ENCODE measurements around the gene SYNGR2. TPM values are rescaled to one million over a fixed set of nuclear protein-coding genes. Genes with fewer than 3 reads are reported as not detected.

The SYNGR2 gene
- total and polyA plus RNA-seq, 2 donors (not counting 3 experiments of a cell fraction or from before 2014, with no cell fraction given) = 65.9 to 281 TPM

DNA sequence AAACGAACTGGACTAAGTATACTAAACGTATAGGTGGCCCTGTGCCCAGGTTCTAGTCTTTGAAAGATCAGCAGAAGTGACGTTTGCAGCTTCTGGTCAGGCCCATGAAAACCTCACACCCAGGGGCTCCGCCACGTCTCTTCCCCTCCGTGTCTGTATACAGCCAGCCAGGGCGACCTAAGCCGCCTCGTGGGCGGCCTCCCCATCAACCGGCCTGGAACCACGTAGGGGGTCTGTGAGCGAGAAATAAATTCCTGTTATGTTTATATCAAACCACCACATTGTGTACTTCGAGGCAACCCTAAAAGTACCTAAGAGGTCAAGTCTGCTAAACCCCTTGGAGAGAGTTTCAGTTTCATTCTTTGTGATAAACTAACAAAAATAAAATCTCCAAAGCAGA is 11.7 kb downstream of the SYNGR2 start:
- Histone ChIP-seq H3K27ac (ENCODE audit: insufficient read depth, low read depth, low read length) (no peak overlapping the region), H3K79me2 (ENCODE audit: control insufficient read depth, insufficient read depth, low read length) (peaks cover 2% of the 10 kb centered on the region), H3K4me1 (ENCODE audit: control insufficient read depth, extremely low read depth, insufficient read depth, low read length) (peaks cover under 1% of the 10 kb centered on the region), H3K27me3 (ENCODE audit: control insufficient read depth in 2 of 2, insufficient read depth in 2 of 2, low read length in 2 of 2) (no peaks in the 10 kb centered on the region), H3K9me1 (replicated peaks; ENCODE audit: control insufficient read depth, extremely low read depth, insufficient read depth, low read length) (no peaks in the 10 kb centered on the region), H2AFZ (ENCODE audit: low read depth, low read length) (no peak overlapping the region), H3K9ac (replicated peaks; ENCODE audit: extremely low read depth, insufficient read depth, low read length) (no peak overlapping the region), H3K9me3 (replicated peaks; ENCODE audit: control insufficient read depth, insufficient read depth, low read length) (no peaks in the 10 kb centered on the region), H3K4me2 (ENCODE audit: insufficient read depth, low read length) (no peak overlapping the region), H4K20me1 (replicated peaks; ENCODE audit: control insufficient read depth, extremely low read depth, insufficient read depth, low read length) (no peaks in the 10 kb centered on the region), H3K4me3 (replicated peaks in 1 of 3; ENCODE audit: insufficient read depth in 1 of 3, low read depth in 1 of 3, low read length in 3 of 3) (no peak overlapping the region), H3K36me3 (ENCODE audit: control insufficient read depth in 2 of 2, extremely low read depth in 1 of 2, insufficient read depth in 2 of 2, low read length in 2 of 2) (no peaks in the 10 kb centered on the region)
- no TSS peak for BruUV-seq (replicated peaks)
- dilution Hi-C loops (cut with MboI; ENCODE audit: extremely low pct_ligation_motif_present, low sequenced_read_pairs) = no loop called here
- intact Hi-C loops (cut with micrococcal nuclease) = no loop called here
- ChIA-PET CTCF (no interaction called here), POLR2A (no interaction called here)
- FAIRE-seq (no peak), DNase-seq (ENCODE audit: low read depth, low spot score) (no peak)
- no peak for TF ChIP-seq GATA2 (IDR thresholded peaks at IDR 0.05; ENCODE audit: insufficient read depth, insufficient read length, low read depth, low read length)
- no peak for TF ChIP-seq FOS (IDR thresholded peaks at IDR 0.05; ENCODE audit: borderline replicate concordance, insufficient read depth, low read length)
- TF ChIP-seq POLR2A (IDR thresholded peaks at IDR 0.05; ENCODE audit: low read depth, low read length) = no peak
- TF ChIP-seq POLR2AphosphoS5 (IDR thresholded peaks at IDR 0.05; ENCODE audit: insufficient read depth, low read depth, low read length) = no peak
- no peak for TF ChIP-seq EZH2 (IDR thresholded peaks at IDR 0.05; ENCODE audit: borderline replicate concordance, low read depth, low read length, severe bottlenecking)
- TF ChIP-seq MYC (IDR thresholded peaks at IDR 0.05; ENCODE audit: low read depth, low read length) = no peak
- TF ChIP-seq, protein P1, sequence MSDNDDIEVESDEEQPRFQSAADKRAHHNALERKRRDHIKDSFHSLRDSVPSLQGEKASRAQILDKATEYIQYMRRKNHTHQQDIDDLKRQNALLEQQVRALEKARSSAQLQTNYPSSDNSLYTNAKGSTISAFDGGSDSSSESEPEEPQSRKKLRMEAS (IDR thresholded peaks at IDR 0.05; ENCODE audit: insufficient read depth, insufficient read length) = no peak
- TF ChIP-seq JUN (IDR thresholded peaks at IDR 0.05; ENCODE audit: borderline replicate concordance, insufficient read depth, insufficient read length, low read depth) = no peak
- TF ChIP-seq, protein P2, sequence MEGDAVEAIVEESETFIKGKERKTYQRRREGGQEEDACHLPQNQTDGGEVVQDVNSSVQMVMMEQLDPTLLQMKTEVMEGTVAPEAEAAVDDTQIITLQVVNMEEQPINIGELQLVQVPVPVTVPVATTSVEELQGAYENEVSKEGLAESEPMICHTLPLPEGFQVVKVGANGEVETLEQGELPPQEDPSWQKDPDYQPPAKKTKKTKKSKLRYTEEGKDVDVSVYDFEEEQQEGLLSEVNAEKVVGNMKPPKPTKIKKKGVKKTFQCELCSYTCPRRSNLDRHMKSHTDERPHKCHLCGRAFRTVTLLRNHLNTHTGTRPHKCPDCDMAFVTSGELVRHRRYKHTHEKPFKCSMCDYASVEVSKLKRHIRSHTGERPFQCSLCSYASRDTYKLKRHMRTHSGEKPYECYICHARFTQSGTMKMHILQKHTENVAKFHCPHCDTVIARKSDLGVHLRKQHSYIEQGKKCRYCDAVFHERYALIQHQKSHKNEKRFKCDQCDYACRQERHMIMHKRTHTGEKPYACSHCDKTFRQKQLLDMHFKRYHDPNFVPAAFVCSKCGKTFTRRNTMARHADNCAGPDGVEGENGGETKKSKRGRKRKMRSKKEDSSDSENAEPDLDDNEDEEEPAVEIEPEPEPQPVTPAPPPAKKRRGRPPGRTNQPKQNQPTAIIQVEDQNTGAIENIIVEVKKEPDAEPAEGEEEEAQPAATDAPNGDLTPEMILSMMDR (IDR thresholded peaks at IDR 0.05; ENCODE audit: extremely low read depth in 1 of 2, insufficient read depth in 1 of 2, low read depth in 1 of 2, low read length in 2 of 2) = no peak

Data from endothelial cell of umbilical vein (primary cell).